DND-41 (cell line): Measurements from ENCODE around the gene IFNA16.
"Not testable (repeated sequence)": the region's sequence is repeated elsewhere in the genome, so short reads cannot be mapped to it uniquely, and the experiment has no call there.

ENCODE experiments used
- CTCF ChIP-seq: IDR thresholded peaks from 2 replicates; pipeline ENCODE4 v1.5.1; 2012; ENCODE audit warnings: borderline replicate concordance, low read length, moderate library complexity, mild to moderate bottlenecking; ENCODE audit not compliant: poor library complexity, severe bottlenecking; ENCODE audit errors: extremely low read depth
- EZH2 ChIP-seq: IDR thresholded peaks from 3 replicates; pipeline ENCODE4 v1.6.1; 2012; ENCODE audit warnings: borderline replicate concordance, low read depth, mild to moderate bottlenecking, moderate library complexity, low read length, inconsistent platforms; ENCODE audit not compliant: severe bottlenecking

DNA sequence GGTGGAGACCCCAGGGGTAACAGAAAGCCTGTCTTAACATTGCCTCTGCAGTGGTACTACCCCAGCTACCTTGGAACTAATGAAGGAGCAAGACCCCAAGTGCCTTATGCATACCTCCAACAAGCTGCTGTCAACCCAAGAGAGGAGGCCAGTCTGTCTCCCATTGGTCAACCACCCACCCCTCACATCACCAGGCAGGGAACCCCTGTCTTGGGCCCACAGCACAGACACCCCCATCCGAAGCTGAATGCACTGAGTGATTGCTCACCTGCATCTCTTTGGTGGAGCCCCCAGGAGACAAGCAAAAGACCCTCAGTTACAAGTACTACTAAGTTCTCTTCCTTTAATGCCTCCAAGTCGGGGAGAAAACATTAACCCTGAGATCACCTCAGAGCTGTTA lies 5.0 kb downstream of the IFNA16 start:
- not testable (repeated sequence) for TF ChIP-seq CTCF, EZH2
